Glutamatergic neuron (in vitro differentiated cells): ENCODE results near the gene APBB1IP. TPM values are rescaled to one million over a fixed set of nuclear protein-coding genes. Genes with fewer than 3 reads are reported as not detected.
A peak's percentile ranks its signal among the peaks of the same experiment; 100 is the strongest.
"Not testable (repeated sequence)": the region's sequence is repeated elsewhere in the genome, so short reads cannot be mapped to it uniquely, and the experiment has no call there.

ENCODE experiments used
- DNase-seq: peaks from one replicate; pipeline ENCODE4 v3.0.0; 2022
- H3K27ac Mint-ChIP-seq: one replicate; pipeline ENCODE4 v1.8.0; 2020; ENCODE audit warnings: mild to moderate bottlenecking, mixed read lengths, inconsistent platforms; ENCODE audit not compliant: unreplicated experiment
- H3K27me3 Mint-ChIP-seq: one replicate; pipeline ENCODE4 v1.8.0; 2020; ENCODE audit warnings: mild to moderate bottlenecking, moderate library complexity, mixed read lengths, inconsistent platforms; ENCODE audit not compliant: unreplicated experiment
- H3K36me3 Mint-ChIP-seq: one replicate; pipeline ENCODE4 v1.8.0; 2020; ENCODE audit warnings: mild to moderate bottlenecking, mixed read lengths, inconsistent platforms; ENCODE audit not compliant: unreplicated experiment
- H3K4me1 Mint-ChIP-seq: one replicate; pipeline ENCODE4 v1.8.0; 2020; ENCODE audit warnings: mild to moderate bottlenecking, low read depth, mixed read lengths, inconsistent platforms; ENCODE audit not compliant: unreplicated experiment
- H3K4me3 Mint-ChIP-seq: one replicate; pipeline ENCODE4 v1.8.0; 2020; ENCODE audit warnings: mild to moderate bottlenecking, mixed read lengths, inconsistent platforms; ENCODE audit not compliant: unreplicated experiment
- H3K9me3 Mint-ChIP-seq: one replicate; pipeline ENCODE4 v1.8.0; 2020; ENCODE audit warnings: mild to moderate bottlenecking, moderate library complexity, mixed read lengths, inconsistent platforms; ENCODE audit not compliant: unreplicated experiment
- long read RNA-seq: library from polyadenylated mRNA; unstranded; transcript quantifications from one replicate; pipeline ENCODE4 v2.0.0, GENCODE V29; 2020; ENCODE audit not compliant: unreplicated experiment
- total RNA-seq: library from RNA; stranded (reverse); fragmentation: NEBNext Ultra II Directional; extraction: Animal tissue kit (Norgen Biotek cat#: 25700); gene quantifications from one replicate; pipeline ENCODE4 v1.2.1, GENCODE V29; 2021; ENCODE audit not compliant: unreplicated experiment
- TF ChIP-seq, protein P1 (sequence below): fragments of 200-600 bp; sonication (generic); IDR thresholded peaks from one replicate; pipeline ENCODE4 v1.5.0; 2021; ENCODE audit not compliant: partially characterized antibody, unreplicated experiment

Gene APBB1IP
- total RNA-seq: not detected
- long read RNA-seq: 0 reads

DNA sequence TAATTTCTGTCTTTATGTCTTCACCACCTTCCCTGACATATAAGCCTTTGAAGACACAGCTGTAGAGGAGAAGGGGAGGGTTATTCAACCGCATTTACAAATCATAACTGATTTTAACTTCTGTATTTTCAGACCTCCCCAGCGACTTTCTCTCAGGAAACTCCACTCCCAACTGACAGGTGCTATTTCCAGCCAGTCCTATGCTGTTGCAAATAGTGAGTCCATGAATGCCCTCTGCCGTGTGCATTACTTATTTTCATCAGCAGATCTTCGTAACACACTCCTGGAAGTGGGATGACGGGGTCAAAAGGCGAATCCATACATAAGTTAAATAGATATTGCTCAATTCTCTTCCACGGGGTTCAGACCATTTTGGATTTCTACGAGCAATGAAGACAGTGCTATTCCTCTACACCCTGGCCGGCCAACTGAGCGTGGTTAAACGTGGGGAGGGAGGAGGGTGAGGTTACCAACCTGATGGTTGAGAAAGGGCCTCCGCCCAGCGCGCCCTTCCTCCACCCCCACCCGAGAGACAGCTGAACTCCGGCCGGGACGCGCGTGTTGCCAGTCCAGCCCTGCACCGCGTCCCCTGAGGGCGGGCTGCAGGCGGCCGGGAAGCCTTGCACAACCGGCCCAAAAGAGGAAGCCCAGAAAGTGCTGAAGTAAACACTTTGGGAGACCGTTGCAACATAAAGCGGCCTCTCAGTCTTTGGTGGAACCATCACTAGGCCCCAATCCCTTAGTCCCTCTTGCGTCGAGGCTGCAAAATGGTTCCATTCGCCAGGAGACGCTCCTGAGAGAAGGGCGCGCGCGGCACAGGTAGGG is at the start of gene APBB1IP:
Gene APBB1IP (plus strand): TSS at position 705 of the 825 bp plus-strand sequence. CDS start 53,986 bp downstream, outside the sequence.
- DNase-seq: peak; percentile 24
- Mint-ChIP-seq H3K36me3 (no peaks in the 10 kb centered on the region), H3K4me1 (no peaks in the 10 kb centered on the region), H3K4me3 (peak within 1 kb of the TSS; percentile 80), H3K27me3 (peaks cover 11% of the 10 kb centered on the region), H3K27ac (no peak within 1 kb of the TSS), H3K9me3 (peaks cover 2% of the 10 kb centered on the region)
- TF ChIP-seq, protein P1, sequence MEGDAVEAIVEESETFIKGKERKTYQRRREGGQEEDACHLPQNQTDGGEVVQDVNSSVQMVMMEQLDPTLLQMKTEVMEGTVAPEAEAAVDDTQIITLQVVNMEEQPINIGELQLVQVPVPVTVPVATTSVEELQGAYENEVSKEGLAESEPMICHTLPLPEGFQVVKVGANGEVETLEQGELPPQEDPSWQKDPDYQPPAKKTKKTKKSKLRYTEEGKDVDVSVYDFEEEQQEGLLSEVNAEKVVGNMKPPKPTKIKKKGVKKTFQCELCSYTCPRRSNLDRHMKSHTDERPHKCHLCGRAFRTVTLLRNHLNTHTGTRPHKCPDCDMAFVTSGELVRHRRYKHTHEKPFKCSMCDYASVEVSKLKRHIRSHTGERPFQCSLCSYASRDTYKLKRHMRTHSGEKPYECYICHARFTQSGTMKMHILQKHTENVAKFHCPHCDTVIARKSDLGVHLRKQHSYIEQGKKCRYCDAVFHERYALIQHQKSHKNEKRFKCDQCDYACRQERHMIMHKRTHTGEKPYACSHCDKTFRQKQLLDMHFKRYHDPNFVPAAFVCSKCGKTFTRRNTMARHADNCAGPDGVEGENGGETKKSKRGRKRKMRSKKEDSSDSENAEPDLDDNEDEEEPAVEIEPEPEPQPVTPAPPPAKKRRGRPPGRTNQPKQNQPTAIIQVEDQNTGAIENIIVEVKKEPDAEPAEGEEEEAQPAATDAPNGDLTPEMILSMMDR: no peak

DNA sequence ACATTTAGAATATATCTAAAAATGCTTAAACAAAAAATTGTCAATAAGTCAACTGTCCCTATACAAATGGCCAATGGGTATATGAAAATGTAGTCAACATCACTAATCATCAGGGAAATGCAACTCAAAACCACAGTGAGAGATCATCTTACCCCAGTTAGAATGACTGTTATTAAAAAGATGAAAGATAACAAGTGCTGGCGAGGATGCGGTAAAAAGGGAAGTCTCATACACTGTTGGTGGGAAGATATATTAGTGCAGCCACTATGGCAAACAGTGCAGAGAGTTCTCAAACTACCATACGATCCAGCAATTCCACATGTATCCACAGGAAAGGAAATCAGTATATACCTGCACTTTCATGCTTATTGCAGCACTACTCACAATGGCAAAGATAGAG is 48.6 kb upstream of the APBB1IP start:
- Mint-ChIP-seq H3K27me3 (peaks cover 9% of the 10 kb centered on the region), H3K27ac (no peak overlapping the region), H3K9me3 (no peaks in the 10 kb centered on the region), H3K36me3 (peaks cover 4% of the 10 kb centered on the region), H3K4me1 (peaks cover 4% of the 10 kb centered on the region), H3K4me3 (no peak overlapping the region)
- DNase-seq: no peak
- TF ChIP-seq, protein P1: no peak

DNA sequence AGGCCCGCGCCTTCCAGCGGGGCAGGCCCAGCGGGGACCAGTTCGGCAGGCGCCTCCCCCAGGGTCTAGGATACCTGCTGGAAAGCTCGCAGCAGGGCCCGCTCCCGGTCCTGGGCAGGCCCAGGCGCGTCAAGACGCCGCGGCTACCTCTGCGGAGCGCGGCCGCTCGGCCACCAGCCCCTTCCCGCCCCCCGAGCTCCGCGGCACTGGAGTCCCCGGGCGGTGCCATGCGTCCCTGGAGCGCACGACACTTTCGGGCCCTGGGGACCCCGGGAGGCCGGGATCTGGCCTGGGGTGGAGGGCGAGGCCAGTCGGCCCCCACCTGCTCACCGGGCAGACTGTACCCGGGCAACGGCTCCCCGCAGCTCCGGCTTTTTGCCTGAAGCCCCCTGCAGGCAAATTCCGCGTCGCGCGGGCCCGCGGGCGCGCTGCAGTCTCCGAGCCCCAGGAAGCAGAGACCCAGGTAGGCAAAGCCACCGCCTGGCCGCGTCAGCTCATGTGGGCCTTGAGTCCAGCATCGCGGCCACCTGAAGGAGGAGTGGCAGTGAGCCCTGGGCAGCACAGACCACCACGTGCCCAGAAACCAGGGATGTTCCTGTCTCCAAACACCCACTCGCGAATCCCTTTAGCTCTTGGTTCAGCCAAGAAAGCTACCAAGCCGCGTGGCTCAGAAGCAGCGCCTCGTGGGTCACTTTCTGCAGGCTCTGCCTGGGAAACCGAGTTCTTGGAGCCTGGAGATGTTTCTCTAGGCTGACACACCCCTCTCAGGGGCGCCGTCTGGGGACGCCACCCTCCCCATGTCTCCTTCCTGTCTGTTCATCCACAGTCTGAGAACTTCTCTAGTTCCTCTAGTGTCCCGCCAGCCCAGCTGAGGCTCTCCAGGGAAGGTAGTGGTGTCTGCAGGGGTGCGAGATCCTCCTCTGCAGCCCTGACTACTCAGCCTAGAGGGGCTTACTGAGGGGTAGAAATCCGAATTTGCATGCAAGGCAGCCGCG is 46.1 kb upstream of the APBB1IP start:
- Mint-ChIP-seq H3K4me1 (peaks cover 4% of the 10 kb centered on the region), H3K27ac (no peak overlapping the region), H3K27me3 (peaks cover 9% of the 10 kb centered on the region), H3K36me3 (peaks cover 4% of the 10 kb centered on the region), H3K4me3 (no peak overlapping the region), H3K9me3 (no peaks in the 10 kb centered on the region)
- DNase-seq: peak; percentile 25
- TF ChIP-seq, protein P1: no peak

GRCh38 chr10:26398353-26398752 is 39.8 kb upstream of the APBB1IP start:
- not testable (repeated sequence) for H3K9me3 Mint-ChIP-seq, H3K27ac Mint-ChIP-seq, H3K4me1 Mint-ChIP-seq, DNase-seq, H3K27me3 Mint-ChIP-seq, H3K4me3 Mint-ChIP-seq, H3K36me3 Mint-ChIP-seq

- Mint-ChIP-seq H3K4me3 (no peak overlapping the region), H3K4me1 (no peaks in the 10 kb centered on the region), H3K27me3 (no peaks in the 10 kb centered on the region), H3K36me3 (no peaks in the 10 kb centered on the region), H3K9me3 (no peaks in the 10 kb centered on the region), H3K27ac (no peak overlapping the region)
- DNase-seq: no peak
- TF ChIP-seq, protein P1: no peak
Measured at GRCh38 chr10:26407406-26407969, 30.7 kb upstream of the APBB1IP start.
